ENCODE measurements around the gene PTPRK. TPM values are rescaled to one million over a fixed set of nuclear protein-coding genes. Genes with fewer than 3 reads are reported as not detected.

Gene PTPRK
- total RNA-seq, 1 experiment from 2014 or later: 34.2 TPM

DNA sequence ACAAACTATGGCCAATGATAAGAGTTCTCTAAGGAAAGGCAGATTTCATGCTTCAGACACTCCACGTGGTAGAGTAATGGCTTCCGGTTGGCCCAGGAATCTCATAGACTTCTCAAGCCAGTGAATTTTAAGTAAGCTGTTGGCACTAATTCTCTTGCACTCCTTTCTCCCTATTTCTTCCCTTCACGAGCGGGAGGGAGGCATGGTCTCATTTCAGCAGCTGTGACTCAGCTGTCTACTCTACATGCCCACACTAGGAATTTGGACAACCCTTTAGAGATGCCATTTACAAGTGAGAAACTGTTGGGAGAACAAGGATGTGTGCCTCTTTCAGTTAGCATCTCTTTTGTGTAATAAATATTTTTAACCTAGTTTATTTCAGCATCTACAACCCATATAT lies 107.7 kb downstream of the PTPRK start:
- Histone ChIP-seq H3K79me2 (ENCODE audit: insufficient read depth, low read length) (no peaks in the 10 kb centered on the region), H4K20me1 (ENCODE audit: insufficient read depth) (no peaks in the 10 kb centered on the region), H3K4me2 (ENCODE audit: low read length) (no peak overlapping the region), H3K27me3 (ENCODE audit: insufficient read depth, low read length) (no peaks in the 10 kb centered on the region), H3K27ac (ENCODE audit: low read depth, low read length) (no peak overlapping the region), H2AFZ (ENCODE audit: low read depth, low read length, poor library complexity, severe bottlenecking) (no peak overlapping the region), H3K4me1 (ENCODE audit: control insufficient read depth in 1 of 2, insufficient read depth in 2 of 2, low read length in 2 of 2) (no peaks in the 10 kb centered on the region), H3K4me3 (replicated peaks in 1 of 2; ENCODE audit: low read depth in 1 of 2, low read length in 2 of 2) (no peak overlapping the region), H3K9me3 (ENCODE audit: control insufficient read depth in 1 of 2, insufficient read depth in 1 of 2, low read depth in 1 of 2, low read length in 2 of 2) (no peaks in the 10 kb centered on the region), H3K9me2 (ENCODE audit: insufficient read depth) (no peaks in the 10 kb centered on the region), H3K9ac (ENCODE audit: low read length) (no peak overlapping the region), H3K36me3 (ENCODE audit: control insufficient read depth in 1 of 2, insufficient read depth in 2 of 2, low read length in 2 of 2) (no peaks in the 10 kb centered on the region)
- ATAC-seq (no peak), DNase-seq (ENCODE audit: low read depth, low spot score) (no peak)
- TF ChIP-seq EGR1 (IDR thresholded peaks at IDR 0.05; ENCODE audit: low read depth): no peak
- TF ChIP-seq CBX3 (IDR thresholded peaks at IDR 0.05; ENCODE audit: low read depth): no peak
- TF ChIP-seq SP1 (IDR thresholded peaks at IDR 0.05; ENCODE audit: low read depth): no peak
- no peak for TF ChIP-seq JUND (IDR thresholded peaks at IDR 0.05)
- TF ChIP-seq SIN3A (IDR thresholded peaks at IDR 0.05; ENCODE audit: low read depth): no peak
- TF ChIP-seq, protein P1, sequence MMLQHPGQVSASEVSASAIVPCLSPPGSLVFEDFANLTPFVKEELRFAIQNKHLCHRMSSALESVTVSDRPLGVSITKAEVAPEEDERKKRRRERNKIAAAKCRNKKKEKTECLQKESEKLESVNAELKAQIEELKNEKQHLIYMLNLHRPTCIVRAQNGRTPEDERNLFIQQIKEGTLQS (IDR thresholded peaks at IDR 0.05): no peak
- TF ChIP-seq RAD21 (IDR thresholded peaks at IDR 0.05; ENCODE audit: low read depth): no peak
- ChIA-PET CTCF (no interaction called here), RAD21 (ENCODE audit: low non-redundant PET in 1 of 2, low total read pairs in 2 of 2, uncharacterized antibody in 2 of 2, unreplicated experiment in 2 of 2) (no interaction called here), POLR2A (no interaction called here)
- no TSS peak for BruUV-seq (replicated peaks)
- intact Hi-C loops (cut with micrococcal nuclease): no loop called here

DNA sequence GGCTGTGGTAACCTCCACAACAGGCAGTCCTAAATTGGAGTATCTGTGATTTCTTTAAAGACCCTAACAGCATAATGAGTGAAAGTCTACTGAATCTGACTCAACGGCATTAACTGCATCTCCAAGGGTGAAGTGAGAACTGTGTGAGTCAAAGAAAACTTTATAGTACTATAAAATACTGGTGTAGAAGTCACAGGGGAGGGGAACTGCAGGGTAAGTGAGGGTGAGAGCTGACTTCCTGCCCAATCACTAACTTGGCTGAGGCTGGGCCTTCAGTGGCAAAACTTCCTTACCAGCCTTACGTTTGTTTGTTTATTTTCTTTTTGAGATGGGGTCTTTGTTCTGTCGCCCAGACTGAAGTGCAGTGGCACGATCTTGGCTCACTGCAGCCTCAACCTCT lies 109.8 kb downstream of the PTPRK start:
- no TSS peak for BruUV-seq (replicated peaks)
- no peak overlapping the region for H3K4me3 ChIP-seq (replicated peaks in 1 of 2; ENCODE audit: low read depth in 1 of 2, low read length in 2 of 2)
- no peak for DNase-seq (ENCODE audit: low read depth, low spot score)
- POLR2A ChIA-PET: no interaction called here
- no peak overlapping the region for H3K9ac ChIP-seq (ENCODE audit: low read length)
- H3K4me1 ChIP-seq (ENCODE audit: control insufficient read depth in 1 of 2, insufficient read depth in 2 of 2, low read length in 2 of 2): no peaks in the 10 kb centered on the region
- ATAC-seq: no peak
- no peaks in the 10 kb centered on the region for H3K79me2 ChIP-seq (ENCODE audit: insufficient read depth, low read length)
- no peaks in the 10 kb centered on the region for H4K20me1 ChIP-seq (ENCODE audit: insufficient read depth)
- CTCF ChIA-PET: no interaction called here
- TF ChIP-seq, protein P2, sequence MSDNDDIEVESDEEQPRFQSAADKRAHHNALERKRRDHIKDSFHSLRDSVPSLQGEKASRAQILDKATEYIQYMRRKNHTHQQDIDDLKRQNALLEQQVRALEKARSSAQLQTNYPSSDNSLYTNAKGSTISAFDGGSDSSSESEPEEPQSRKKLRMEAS (IDR thresholded peaks at IDR 0.05): no peak
- no peak for TF ChIP-seq CEBPB (IDR thresholded peaks at IDR 0.05; ENCODE audit: low read depth)
- TF ChIP-seq EZH2 (IDR thresholded peaks at IDR 0.05): no peak
- TF ChIP-seq, protein P3, sequence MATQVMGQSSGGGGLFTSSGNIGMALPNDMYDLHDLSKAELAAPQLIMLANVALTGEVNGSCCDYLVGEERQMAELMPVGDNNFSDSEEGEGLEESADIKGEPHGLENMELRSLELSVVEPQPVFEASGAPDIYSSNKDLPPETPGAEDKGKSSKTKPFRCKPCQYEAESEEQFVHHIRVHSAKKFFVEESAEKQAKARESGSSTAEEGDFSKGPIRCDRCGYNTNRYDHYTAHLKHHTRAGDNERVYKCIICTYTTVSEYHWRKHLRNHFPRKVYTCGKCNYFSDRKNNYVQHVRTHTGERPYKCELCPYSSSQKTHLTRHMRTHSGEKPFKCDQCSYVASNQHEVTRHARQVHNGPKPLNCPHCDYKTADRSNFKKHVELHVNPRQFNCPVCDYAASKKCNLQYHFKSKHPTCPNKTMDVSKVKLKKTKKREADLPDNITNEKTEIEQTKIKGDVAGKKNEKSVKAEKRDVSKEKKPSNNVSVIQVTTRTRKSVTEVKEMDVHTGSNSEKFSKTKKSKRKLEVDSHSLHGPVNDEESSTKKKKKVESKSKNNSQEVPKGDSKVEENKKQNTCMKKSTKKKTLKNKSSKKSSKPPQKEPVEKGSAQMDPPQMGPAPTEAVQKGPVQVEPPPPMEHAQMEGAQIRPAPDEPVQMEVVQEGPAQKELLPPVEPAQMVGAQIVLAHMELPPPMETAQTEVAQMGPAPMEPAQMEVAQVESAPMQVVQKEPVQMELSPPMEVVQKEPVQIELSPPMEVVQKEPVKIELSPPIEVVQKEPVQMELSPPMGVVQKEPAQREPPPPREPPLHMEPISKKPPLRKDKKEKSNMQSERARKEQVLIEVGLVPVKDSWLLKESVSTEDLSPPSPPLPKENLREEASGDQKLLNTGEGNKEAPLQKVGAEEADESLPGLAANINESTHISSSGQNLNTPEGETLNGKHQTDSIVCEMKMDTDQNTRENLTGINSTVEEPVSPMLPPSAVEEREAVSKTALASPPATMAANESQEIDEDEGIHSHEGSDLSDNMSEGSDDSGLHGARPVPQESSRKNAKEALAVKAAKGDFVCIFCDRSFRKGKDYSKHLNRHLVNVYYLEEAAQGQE (IDR thresholded peaks at IDR 0.05; ENCODE audit: low read depth): no peak
- TF ChIP-seq RAD21 (IDR thresholded peaks at IDR 0.05; ENCODE audit: low read depth): no peak
- no peaks in the 10 kb centered on the region for H3K27me3 ChIP-seq (ENCODE audit: insufficient read depth, low read length)
- H2AFZ ChIP-seq (ENCODE audit: low read depth, low read length, poor library complexity, severe bottlenecking): no peak overlapping the region
- no peak overlapping the region for H3K4me2 ChIP-seq (ENCODE audit: low read length)
- H3K27ac ChIP-seq (ENCODE audit: low read depth, low read length): no peak overlapping the region
- intact Hi-C loops (cut with micrococcal nuclease): no loop called here
- no peaks in the 10 kb centered on the region for H3K9me2 ChIP-seq (ENCODE audit: insufficient read depth)
- no peaks in the 10 kb centered on the region for H3K36me3 ChIP-seq (ENCODE audit: control insufficient read depth in 1 of 2, insufficient read depth in 2 of 2, low read length in 2 of 2)
- no peaks in the 10 kb centered on the region for H3K9me3 ChIP-seq (ENCODE audit: control insufficient read depth in 1 of 2, insufficient read depth in 1 of 2, low read depth in 1 of 2, low read length in 2 of 2)
- RAD21 ChIA-PET (ENCODE audit: low non-redundant PET in 1 of 2, low total read pairs in 2 of 2, uncharacterized antibody in 2 of 2, unreplicated experiment in 2 of 2): no interaction called here
